HEK293 (cell line): ENCODE data around the gene ADPRHL1.

ENCODE experiments used
- ZNF175 ChIP-seq: fragments of 450-650 bp; formaldehyde crosslinking; IDR thresholded peaks from 2 replicates; pipeline ENCODE4 v1.5.1; 2016; ENCODE audit warnings: missing biosample characterization, missing genetic modification characterization
- ZNF394 ChIP-seq: fragments of 450-650 bp; formaldehyde crosslinking; IDR thresholded peaks from 2 replicates; pipeline ENCODE4 v1.5.1; 2016; ENCODE audit warnings: missing biosample characterization, missing genetic modification characterization, mild to moderate bottlenecking, moderate library complexity, borderline replicate concordance
- ZNF610 ChIP-seq: fragments of 450-650 bp; formaldehyde crosslinking; IDR thresholded peaks from 2 replicates; pipeline ENCODE4 v1.5.1; 2016; ENCODE audit warnings: missing biosample characterization, missing genetic modification characterization, borderline replicate concordance
- ZNF707 ChIP-seq: fragments of 450-650 bp; formaldehyde crosslinking; IDR thresholded peaks from 2 replicates; pipeline ENCODE4 v1.5.1; 2016; ENCODE audit warnings: missing biosample characterization, missing genetic modification characterization
- ZNF785 ChIP-seq: fragments of 450-650 bp; formaldehyde crosslinking; IDR thresholded peaks from 2 replicates; pipeline ENCODE4 v1.5.1; 2016; ENCODE audit warnings: missing biosample characterization, missing genetic modification characterization
- TF ChIP-seq, protein P1 (sequence below): fragments of 450-650 bp; formaldehyde crosslinking; IDR thresholded peaks from 2 replicates; pipeline ENCODE4 v1.5.1; 2016; ENCODE audit warnings: missing biosample characterization, missing genetic modification characterization
- TF ChIP-seq, protein P2 (sequence below): fragments of 450-650 bp; formaldehyde crosslinking; IDR thresholded peaks from 2 replicates; pipeline ENCODE4 v1.5.1; 2016; ENCODE audit warnings: missing biosample characterization, missing genetic modification characterization

DNA sequence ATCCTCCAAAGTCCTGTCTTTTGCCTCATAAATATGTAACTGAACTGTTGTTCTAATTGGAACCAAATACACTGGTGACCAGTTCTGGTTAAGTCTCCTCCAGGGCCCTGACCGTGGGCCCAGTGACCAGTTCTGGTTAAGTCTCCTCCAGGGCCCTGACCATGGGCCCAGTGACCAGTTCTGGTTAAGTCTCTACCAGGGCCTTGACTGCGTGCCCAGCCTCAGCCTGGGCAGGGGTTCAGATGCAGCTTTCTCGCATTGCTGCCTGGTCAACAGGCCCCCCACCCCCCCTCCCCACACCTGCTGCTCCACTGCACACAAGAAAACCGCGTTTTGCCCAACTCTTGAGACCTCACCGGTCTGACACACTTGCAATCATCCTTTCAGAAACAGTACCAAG, 85.5 kb downstream of the ADPRHL1 start:
- TF ChIP-seq, protein P1, sequence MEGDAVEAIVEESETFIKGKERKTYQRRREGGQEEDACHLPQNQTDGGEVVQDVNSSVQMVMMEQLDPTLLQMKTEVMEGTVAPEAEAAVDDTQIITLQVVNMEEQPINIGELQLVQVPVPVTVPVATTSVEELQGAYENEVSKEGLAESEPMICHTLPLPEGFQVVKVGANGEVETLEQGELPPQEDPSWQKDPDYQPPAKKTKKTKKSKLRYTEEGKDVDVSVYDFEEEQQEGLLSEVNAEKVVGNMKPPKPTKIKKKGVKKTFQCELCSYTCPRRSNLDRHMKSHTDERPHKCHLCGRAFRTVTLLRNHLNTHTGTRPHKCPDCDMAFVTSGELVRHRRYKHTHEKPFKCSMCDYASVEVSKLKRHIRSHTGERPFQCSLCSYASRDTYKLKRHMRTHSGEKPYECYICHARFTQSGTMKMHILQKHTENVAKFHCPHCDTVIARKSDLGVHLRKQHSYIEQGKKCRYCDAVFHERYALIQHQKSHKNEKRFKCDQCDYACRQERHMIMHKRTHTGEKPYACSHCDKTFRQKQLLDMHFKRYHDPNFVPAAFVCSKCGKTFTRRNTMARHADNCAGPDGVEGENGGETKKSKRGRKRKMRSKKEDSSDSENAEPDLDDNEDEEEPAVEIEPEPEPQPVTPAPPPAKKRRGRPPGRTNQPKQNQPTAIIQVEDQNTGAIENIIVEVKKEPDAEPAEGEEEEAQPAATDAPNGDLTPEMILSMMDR (tag by site-specific recombination): no peak
- TF ChIP-seq ZNF785 (tag by site-specific recombination) (no peak), ZNF707 (tag by site-specific recombination) (no peak), ZNF610 (tag by site-specific recombination) (no peak), ZNF394 (no peak), ZNF175 (tag by site-specific recombination) (no peak)
- TF ChIP-seq, protein P2, sequence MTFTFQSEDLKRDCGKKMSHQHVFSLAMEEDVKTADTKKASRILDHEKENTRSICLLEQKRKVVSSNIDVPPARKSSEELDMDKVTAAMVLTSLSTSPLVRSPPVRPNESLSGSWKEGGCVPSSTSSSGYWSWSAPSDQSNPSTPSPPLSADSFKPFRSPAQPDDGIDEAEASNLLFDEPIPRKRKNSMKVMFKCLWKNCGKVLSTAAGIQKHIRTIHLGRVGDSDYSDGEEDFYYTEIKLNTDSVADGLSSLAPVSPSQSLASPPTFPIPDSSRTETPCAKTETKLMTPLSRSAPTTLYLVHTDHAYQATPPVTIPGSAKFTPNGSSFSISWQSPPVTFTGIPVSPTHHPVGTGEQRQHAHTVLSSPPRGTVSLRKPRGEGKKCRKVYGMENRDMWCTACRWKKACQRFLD (tag by site-specific recombination): no peak
